Measurements from ENCODE around the gene JADE2.

Gene JADE2

GRCh38 chr5:134582281-134582680 is 56.8 kb downstream of the JADE2 start:
- H3K27ac ChIP-seq = no peak overlapping the region
- TF ChIP-seq CTCF (conservative IDR thresholded peaks at IDR 0.05) (no peak), ZFX (IDR thresholded peaks at IDR 0.05) (no peak)

GRCh38 chr5:134582941-134583340 is 57.5 kb downstream of the JADE2 start:
- no peak for TF ChIP-seq CTCF (conservative IDR thresholded peaks at IDR 0.05)
- no peak for TF ChIP-seq ZFX (IDR thresholded peaks at IDR 0.05)

GRCh38 chr5:134583766-134584165 is 58.3 kb downstream of the JADE2 start:
- TF ChIP-seq CTCF (conservative IDR thresholded peaks at IDR 0.05) (no peak), ZFX (IDR thresholded peaks at IDR 0.05) (no peak)
- H3K27ac ChIP-seq = no peak overlapping the region

More at GRCh38 chr5:134582941-134583340, 57.5 kb downstream of the JADE2 start:
- H3K27ac ChIP-seq = no peak overlapping the region

GRCh38 chr5:134584662-134585061 is 59.2 kb downstream of the JADE2 start:
- no peak for TF ChIP-seq ZFX (IDR thresholded peaks at IDR 0.05)
- no peak for TF ChIP-seq CTCF (conservative IDR thresholded peaks at IDR 0.05)
- H3K27ac ChIP-seq = no peak overlapping the region

GRCh38 chr5:134585966-134586365 is 60.5 kb downstream of the JADE2 start:
- H3K27ac ChIP-seq = no peak overlapping the region; the same call in 1 of the 2 replicates
- no peak for TF ChIP-seq ZFX (IDR thresholded peaks at IDR 0.05)
- no peak for TF ChIP-seq CTCF (conservative IDR thresholded peaks at IDR 0.05)

GRCh38 chr5:134586866-134587524 is 61.5 kb downstream of the JADE2 start:
- H3K27ac ChIP-seq = peak overlapping the region; percentile 44
- no peak for TF ChIP-seq ZFX (IDR thresholded peaks at IDR 0.05)
- peak; percentile 97 for TF ChIP-seq CTCF (conservative IDR thresholded peaks at IDR 0.05)

GRCh38 chr5:134590992-134591659 is 65.7 kb downstream of the JADE2 start:
- H3K27ac ChIP-seq = peak overlapping the region; percentile 95
- no peak for TF ChIP-seq CTCF (conservative IDR thresholded peaks at IDR 0.05)
- TF ChIP-seq ZFX (IDR thresholded peaks at IDR 0.05) = 0 out of 2 replicates have a peak, but pooled peaks have one; percentile 1

All from C4-2B (cell line).